GM21360 (cell line): ENCODE measurements around the gene RCOR3.
"Not testable (repeated sequence)": the region's sequence is repeated elsewhere in the genome, so short reads cannot be mapped to it uniquely, and the experiment has no call there.

Experiments used
- ATAC-seq: cut with Tn5 transposase; IDR thresholded peaks from one replicate; pipeline ENCODE4 v1.9.1; 2021; ENCODE audit warnings: mild to moderate bottlenecking, moderate library complexity; ENCODE audit not compliant: unreplicated experiment

RCOR3 gene

DNA sequence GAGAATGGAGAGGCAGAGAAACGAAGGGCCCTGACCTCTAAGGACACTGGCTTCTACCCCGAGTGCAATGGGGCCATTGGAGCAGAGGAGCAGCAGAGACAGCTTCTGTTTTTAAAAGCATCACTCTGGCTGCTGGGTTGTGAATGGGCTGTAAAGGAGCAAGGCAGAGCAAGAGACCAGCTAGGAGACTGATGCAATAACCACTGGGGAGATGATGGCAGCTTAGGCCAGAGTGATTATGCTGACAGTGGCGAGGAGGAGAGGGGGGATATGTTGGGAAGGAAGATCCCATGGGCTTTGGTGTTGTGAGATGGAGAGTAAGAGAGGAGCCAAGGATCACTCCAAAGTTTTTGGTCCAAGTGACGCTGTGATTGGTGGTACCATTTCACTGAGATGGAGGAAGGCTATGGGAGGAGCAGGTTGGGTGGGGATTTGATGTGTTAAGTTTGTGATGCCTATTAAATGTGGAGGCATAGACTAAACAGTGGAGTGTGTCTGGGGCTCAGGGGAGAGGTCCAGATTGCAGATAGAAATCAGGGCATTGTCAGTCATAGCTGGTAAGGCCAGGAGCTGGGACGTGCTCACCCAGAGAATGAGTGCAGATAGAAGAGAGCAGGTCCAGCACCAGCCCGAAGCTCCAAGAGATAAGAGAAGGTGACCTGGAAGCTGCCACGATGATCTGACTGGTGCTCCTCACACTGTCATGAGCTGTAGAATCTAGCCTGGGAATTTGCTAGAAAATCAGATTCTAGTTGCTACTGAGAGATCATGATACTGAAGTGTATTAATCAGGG, 78.5 kb downstream of the RCOR3 start:
- no peak for ATAC-seq

DNA sequence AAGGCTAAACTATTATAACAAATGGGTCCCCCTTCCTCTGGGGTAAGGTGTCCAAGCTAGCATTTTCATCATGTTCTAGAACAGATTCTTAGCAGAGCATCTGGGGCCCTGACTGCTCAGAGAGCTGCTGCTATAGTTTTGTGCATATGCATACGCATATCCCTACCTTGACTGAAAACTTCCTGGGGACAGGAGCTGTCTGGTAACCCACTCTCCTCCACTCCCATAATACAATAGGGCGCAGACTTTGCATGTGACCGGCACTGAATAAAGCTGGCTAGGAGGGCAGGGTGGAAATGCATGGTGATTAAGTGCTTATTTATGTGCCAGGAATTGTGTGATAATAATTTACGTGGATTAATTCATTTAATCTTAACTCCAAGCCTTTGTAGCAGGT, 79.1 kb downstream of the RCOR3 start:
- ATAC-seq = no peak

DNA sequence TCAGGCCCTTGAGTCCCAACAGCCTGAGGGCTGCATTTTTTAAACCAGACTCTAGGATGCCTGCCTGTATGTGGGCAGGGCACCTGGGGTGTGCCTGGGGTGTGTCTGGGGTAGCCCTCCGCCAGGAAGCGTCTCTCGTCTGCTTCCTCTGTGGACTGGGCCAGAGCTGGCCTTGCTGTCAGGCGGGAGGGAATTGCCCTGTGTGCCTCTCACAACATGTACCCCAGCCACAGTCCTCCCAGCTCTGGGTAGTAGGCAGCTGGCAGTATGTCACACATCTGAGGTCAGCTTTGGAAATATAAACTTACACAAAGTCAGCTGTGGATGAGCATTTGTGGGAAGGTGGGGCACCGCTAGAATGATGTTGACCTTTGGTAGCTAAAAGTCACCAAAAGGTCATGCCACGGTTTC, 80.5 kb downstream of the RCOR3 start:
- no peak for ATAC-seq

DNA sequence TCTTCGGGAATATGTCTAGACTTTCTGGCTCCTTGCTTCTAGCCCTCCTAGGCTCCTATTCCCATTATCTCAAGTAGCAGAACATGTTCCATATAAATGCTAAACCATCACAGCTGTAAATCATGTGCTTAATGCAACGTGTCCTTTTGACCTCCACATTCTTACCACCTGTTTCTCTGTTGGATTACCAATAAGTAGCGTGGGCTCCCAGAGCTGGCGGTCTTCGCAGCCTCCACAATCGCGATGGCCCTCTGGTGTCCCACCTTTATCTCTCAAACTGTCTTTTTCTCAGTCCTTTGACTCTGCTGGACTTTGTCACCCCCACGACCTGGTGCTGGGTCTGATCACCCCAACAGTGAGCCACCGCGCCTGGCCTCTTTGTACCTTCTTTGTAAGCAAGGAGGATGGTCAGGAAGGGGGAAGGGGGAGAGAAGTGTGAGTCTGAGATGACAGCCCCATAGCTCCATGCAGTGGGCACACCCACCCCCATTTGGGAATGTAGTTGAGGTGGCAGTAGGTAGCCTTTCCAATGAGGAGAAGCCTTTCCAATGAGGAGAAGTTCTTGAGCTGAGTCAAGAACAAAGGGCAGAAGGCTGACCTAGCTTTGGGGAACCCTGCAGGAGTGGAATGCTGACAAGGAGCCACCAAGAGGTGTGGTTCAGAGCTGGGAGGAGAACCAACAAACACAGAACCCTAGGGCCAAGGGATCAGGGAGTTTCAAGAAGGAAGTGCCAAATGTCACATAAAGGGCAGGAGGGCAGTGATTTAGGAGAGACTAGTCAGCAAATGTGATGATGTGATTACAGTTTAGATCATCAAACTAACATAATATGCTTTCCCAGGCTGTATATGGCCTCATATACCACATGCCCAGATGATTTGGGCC, 81.7 kb downstream of the RCOR3 start:
- no peak for ATAC-seq

DNA sequence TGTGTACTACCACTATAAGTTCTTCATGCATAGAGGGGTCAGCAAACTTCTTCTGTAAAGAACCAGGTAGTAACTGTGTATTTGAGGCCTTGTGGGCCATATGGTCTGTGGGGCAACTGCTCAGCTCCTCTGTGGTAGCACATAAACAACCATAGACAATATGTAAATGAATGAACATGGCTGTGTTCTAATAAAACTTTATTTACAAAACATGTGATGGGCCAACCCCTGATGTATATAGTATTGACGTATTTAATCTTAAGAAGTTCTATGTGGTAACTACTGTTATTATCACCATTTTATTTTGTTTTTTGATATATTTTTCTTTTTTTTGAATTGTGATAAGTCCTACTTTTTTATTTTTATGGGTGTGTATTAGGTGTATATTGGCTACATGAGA, 82.8 kb downstream of the RCOR3 start:
- ATAC-seq = no peak

DNA sequence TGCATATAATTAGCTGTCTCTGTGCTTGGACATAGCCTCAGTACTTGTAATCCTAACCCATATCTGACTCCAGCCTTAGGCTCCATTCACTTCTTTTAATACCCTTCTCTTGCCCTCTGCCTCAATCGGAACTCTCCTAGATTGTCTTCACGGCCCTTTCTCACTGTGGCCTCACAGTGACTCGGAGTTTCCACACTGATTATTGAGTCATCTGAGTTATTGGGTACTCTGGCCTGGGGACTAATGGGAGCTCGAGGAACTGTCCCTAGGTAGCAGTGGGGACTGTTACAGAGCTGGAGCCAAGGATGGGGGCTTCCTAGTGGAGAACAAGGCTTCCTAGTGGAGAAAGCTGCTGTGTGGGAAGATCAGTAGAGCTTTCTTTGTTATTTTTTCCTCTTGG, 84.4 kb downstream of the RCOR3 start:
- ATAC-seq = no peak

DNA sequence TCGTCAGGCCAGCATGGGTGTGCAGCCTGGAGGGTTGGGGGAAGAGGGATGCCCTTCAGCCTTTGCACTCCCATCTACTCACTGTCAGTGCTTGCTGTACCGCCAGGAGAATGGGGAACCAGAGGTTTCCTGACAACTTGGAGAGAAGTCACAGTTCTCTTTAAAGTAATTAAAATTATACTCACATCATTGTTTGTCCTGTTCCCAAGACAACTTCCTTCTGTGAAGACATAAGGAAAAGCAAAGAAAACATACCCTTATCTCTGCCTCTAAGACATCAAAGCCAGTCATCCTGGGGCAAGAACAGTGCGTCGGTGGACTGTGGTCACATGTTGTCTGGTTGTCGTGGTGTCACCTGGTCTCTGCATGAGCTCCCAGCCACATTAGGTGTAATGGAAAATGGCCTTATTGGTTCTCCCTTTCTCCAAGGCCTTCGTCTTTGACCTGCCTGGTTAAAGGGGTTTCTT, 85.0 kb downstream of the RCOR3 start:
- ATAC-seq = no peak

DNA sequence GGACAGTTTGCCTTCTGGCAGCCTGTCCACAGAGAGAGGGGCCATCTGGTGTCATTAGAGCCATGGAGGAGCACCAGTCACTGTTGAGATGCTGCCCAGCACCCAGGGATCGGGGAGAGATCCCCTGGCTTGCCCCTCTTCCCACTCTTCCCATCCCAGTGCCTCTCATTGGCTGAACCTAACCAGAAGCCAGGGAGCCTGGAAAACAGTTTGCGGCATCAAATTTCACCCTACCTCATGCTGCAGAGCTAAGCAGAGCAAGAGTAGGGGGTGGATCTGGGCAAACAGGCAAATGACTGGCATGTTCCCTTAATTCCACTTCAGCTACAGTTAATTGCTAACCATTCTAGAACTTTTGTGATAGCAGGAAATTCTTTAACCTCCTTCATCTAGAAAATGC, 86.6 kb downstream of the RCOR3 start:
- ATAC-seq = no peak

DNA sequence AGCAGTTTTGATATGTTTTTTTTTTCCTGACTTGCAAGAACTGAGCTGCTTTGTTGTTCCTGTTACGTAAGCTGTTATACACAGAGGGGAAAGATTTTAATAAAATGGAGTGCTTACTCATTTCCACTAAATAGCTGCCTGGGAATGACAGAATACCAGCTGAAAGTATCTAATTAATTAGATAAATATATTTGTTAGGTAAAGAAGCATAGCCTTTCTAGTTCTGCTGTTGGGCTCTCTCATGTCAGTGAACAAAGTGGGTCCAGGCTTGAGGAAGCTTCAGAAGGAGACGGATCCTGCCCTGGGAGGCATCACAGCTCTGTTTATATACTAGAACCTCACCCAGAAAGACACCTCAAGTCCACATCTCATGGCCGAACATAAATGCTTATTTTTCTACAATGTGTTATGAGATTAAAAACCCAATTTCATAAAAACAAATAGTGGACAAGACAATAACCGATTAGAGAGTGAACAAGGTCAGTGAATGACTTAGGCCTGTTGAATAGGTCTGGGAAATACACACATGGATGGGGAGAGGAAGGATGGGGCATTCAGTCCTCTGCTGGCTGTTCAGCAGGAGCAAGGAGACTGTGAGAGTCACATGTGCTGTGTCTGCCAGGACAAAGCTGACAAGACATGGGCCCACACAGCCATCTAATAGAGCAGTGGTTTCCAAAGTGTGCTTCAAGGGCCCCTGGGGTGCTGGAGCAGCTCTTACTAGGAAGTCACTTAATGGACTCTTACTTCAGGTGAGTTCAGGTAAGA, 88.1 kb downstream of the RCOR3 start:
- ATAC-seq = no peak

DNA sequence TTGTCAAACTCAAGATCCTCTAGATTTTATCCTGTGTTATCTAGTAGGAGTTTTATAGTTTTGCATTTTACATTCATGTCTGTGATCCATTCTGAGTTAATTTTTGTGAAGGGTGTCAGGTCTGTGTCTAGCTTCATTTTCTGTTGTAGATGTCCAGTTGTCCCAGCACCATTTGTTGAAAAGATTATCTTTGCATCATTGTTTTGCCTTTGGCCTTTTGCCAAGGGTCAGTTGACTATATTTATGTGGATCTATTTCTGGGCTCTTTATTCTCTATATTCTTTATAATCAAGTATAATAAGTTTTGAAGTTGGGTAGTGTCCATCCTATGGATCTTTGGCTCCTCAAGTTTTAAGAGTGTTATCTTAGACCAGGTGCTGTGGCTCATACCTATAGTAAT, 89.4 kb downstream of the RCOR3 start:
- no peak for ATAC-seq

DNA sequence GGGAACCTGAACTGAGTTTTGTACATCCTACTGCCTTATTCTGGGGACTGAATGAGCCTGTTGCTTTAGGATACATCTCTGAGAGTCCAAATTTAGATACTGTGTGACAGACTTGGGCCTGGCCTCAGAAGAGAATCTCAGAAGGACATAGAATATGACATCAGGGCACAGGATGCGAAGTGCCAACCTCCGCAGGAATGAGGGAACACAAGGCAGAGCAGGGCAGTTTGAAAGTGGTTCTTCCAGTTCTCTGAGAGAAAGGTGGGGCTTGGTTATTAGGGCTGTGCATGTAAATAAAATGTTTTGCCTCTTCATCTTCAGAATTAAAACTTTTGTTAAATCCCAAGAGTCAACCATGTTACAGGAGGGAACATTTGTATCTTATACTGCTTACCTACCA, 90.6 kb downstream of the RCOR3 start:
- no peak for ATAC-seq

DNA sequence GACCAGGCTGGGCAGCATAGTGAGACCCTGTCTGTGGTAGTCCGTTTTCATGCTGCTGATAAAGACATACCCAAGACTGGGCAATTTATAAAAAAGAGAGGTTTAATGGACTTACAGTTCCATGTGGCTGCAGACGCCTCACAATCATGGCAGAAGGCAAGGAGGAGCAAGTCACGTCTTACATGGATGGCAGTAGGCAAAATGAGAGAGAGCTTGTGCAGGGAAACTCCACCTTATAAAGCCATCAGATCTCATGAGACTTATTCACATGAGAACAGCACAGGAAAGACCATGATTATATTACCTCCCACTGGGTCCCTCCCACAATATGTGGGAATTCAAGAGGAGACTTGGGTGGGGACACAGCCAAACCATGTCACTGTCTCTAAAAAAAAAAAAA, 92.9 kb downstream of the RCOR3 start:
- not testable (repeated sequence) for ATAC-seq

DNA sequence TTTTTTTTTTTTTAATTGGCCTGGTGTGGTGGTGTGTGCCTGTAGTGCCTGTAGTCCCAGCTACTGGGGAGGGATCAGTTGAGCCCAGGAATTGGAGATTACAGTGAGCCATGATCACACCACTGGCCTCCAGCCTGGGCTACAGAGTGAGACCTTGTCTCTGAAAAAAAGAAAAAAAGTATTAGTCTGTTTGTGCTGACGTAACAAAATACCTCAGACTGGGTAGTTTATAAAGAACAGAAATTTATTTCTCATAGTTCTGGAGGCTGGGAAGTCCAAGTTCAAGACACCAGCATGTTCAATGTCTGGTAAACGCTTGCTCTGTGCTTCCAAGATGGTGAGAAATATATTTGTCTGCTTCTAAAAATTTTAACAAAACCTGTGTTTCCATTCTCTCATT, 93.3 kb downstream of the RCOR3 start:
- ATAC-seq = no peak

DNA sequence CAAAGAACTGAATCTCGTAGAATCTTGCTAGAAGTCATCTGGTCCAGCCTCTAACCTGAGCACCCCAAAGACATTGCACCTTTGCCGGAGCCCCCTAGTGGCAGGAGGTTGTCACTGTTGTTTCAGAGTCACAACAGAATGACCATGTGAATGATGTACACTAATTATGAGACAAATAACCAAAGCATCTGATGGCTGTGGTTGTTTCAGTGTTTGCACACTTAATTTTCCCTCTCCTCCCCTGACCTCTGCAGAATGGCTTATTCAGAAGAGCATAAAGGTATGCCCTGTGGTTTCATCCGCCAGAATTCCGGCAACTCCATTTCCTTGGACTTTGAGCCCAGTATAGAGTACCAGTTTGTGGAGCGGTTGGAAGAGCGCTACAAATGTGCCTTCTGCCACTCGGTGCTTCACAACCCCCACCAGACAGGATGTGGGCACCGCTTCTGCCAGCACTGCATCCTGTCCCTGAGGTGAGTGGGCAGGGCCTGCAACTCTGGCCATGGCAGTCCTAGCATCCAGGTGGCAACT, 93.9 kb downstream of the RCOR3 start:
- ATAC-seq = peak; percentile 84

DNA sequence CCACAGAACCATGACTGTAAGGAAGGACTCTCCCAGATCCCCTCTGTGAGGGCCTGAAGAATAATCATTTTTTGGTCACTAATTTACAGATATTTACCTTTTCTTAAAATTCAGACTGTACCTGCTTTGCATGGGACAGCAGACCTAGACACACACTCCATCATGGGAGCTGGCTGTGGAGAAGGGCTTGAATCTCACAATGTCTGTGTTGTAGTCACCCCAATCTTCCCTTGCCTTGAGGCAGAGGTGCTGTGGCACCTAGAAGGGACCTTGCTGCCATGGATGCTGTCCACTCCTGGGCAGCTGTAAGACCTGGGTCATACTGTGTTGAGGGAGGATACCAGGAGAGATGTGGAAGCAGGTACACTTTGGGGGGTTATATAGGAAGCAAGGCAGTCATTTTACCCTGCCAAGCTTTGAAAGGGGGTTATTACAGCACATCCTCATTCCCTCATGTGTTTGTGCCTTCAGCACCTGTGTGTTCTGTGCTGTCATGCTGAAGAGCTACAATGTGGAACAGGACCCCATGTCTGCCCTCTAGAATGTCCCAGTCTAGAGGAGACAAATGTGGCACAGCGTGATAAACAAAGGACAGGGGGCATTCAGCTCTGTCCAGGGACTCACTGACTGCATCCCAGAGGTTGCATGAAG, 94.5 kb downstream of the RCOR3 start:
- no peak for ATAC-seq

DNA sequence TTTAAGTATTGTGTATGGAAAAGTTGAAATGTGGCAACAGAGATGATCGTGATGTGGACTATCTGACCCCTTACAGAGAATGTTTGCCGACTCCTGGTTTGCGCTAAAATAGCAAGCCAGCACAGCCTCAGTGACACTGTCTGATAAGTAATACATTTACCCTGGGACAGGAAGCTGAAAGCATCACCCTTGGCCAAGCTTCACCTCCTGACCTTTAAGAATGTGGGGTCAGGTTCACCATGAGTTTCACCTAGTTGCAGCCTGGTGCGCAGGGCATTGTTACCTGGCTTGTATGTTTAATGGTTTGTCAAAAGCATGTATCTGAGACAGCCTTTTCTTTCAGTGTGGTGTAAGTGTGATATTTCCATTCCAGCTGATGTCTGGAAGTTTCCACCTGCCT, 96.7 kb downstream of the RCOR3 start:
- ATAC-seq = no peak

DNA sequence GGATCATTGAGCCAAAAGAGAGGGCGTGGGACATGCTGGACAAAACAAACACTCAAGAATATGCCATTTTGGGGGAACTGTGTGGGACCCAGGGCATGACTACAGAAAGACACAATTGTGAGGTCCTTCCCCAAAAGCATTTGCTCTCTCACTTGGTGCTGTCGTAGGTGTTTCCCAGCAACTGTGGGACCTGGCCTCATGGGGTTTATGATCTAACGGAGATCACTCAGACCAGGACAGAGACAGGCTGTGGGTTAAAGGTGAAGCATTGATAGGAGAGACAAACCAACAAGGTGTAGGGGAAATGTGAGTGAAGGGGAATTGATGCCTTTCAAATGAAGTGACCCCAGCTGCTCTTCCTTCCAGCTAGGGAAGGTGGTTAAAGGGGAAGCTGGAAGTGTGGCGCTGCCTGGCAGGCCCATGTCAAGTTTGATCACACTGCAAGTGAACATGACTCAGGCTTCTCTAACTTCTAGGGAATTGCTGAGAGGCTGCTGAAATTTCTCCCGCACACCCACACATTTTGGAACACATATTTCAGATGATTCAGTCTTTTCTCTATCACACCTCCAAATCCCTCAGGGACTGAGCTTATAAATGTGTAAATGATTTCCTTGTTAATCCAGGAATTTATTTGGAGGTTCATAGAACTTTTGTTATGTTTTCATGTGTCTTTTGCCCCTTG, 97.7 kb downstream of the RCOR3 start:
- ATAC-seq = no peak

DNA sequence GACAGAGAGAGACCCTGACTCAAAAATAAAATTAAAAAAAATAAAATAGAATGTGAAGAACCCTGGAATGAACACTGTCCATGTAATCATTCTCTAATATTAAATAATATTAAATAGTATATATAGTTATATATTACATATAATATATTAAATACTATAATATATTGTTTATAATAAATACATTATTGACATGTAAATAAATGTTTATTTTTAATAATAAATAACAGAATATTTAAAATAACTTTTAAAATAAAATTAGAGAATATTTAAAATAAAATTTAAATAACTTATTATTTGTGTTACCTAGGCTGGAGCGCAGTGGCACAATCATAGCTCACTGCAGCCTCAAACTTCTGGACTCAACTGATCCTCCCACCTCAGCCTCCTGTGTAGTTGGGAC, 99.5 kb downstream of the RCOR3 start:
- ATAC-seq = no peak

DNA sequence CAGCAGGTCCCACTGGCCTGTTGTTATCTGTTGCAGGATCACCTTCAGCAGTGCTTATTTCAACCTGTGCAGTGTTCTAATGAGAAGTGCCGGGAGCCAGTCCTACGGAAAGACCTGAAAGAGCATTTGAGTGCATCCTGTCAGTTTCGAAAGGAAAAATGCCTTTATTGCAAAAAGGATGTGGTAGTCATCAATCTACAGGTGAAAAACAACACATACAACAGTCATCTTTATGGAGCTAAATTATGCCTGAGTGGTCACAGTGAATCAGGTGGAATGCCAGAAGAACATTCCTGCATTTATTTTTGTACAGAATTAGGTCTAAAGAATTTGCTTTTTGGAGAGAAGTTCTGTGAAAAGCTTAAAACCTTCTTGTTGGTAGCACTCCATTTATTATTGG, 100.7 kb downstream of the RCOR3 start:
- no peak for ATAC-seq

DNA sequence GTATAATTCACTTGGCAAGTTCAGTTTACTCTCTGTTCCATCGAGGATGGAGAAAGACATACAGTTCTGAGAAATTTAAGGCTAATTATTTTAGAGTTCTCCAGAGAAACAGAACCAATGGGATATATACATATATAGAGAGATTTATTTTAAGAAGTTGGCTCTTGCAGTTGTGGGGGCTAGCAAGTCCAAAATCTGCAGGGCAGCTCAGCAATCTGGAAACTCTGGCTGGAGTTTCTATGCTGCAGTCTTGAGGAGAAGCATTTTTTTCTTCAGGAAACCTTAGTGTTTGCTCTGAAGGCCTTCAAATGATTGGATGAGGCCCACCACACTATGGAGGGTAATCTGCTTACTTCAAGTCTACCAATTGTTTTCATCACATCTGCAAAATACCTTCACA, 102.0 kb downstream of the RCOR3 start:
- no peak for ATAC-seq
